Measurements from ENCODE around the gene CDH24. TPM values are rescaled to one million over a fixed set of nuclear protein-coding genes. Genes with fewer than 3 reads are reported as not detected.
A peak's percentile ranks its signal among the peaks of the same experiment; 100 is the strongest.

CDH24 gene
- total RNA-seq, 2 experiments from 2014 or later = 1.6 to 1.8 TPM

GRCh38 chr14:23052182-23052623 lies 5.1 kb downstream of the CDH24 start:
- H3K27ac Mint-ChIP-seq = no peak overlapping the region
- CTCF ChIA-PET = interaction anchor here (0.8 to 17.4 kb wide), 9 partner anchors 8 to 83 kb away, joined by 3 to 489 read pairs (median 3); partner anchors contain the start of gene AJUBA
- peaks cover 9% of the 10 kb centered on the region for H3K27me3 Mint-ChIP-seq (ENCODE audit: low read depth)
- ATAC-seq (no peak), DNase-seq (no peak)
- H3K36me3 Mint-ChIP-seq (ENCODE audit: low read depth) = no peaks in the 10 kb centered on the region
- peaks cover 12% of the 10 kb centered on the region for H3K4me1 Mint-ChIP-seq (ENCODE audit: low read depth)
- POLR2A ChIA-PET = interaction anchor here (0.6 to 1.1 kb wide), 2 partner anchors 9 to 69 kb away, joined by 3 read pairs; no protein-coding TSS in a partner anchor
- H3K9me3 Mint-ChIP-seq (ENCODE audit: insufficient read depth) = no peaks in the 10 kb centered on the region
- no peak overlapping the region for H3K4me3 Mint-ChIP-seq

- Mint-ChIP-seq H3K4me1 (ENCODE audit: low read depth) (peaks cover 6% of the 10 kb centered on the region), H3K27me3 (ENCODE audit: low read depth) (peaks cover 4% of the 10 kb centered on the region), H3K36me3 (ENCODE audit: low read depth) (no peaks in the 10 kb centered on the region), H3K27ac (no peak overlapping the region), H3K4me3 (no peak overlapping the region), H3K9me3 (ENCODE audit: insufficient read depth) (no peaks in the 10 kb centered on the region)
- ATAC-seq = no peak
- no peak for DNase-seq
- CTCF ChIA-PET = interaction anchor here (0.8 to 17.4 kb wide), 8 partner anchors 9 to 79 kb away, joined by 3 to 489 read pairs (median 4); partner anchors contain the start of gene AJUBA
- POLR2A ChIA-PET = interaction anchor here (0.6 to 1.1 kb wide), 2 partner anchors 9 to 69 kb away, joined by 3 read pairs; no protein-coding TSS in a partner anchor
Measured at GRCh38 chr14:23051141-23052057, 5.9 kb downstream of the CDH24 start.

GRCh38 chr14:23049011-23049410 lies 8.3 kb downstream of the CDH24 start:
- ATAC-seq (no peak), DNase-seq (no peak)
- ChIA-PET POLR2A (no interaction called here), CTCF (interaction anchor here (0.6 to 17.4 kb wide), 3 partner anchors 9 to 63 kb away, joined by 3 to 489 read pairs (median 7); partner anchors contain the start of genes AJUBA and CDH24)
- no peak overlapping the region for H3K27ac Mint-ChIP-seq
- no peak overlapping the region for H3K4me3 Mint-ChIP-seq
- H3K36me3 Mint-ChIP-seq (ENCODE audit: low read depth) = no peaks in the 10 kb centered on the region
- H3K9me3 Mint-ChIP-seq (ENCODE audit: insufficient read depth) = no peaks in the 10 kb centered on the region
- H3K4me1 Mint-ChIP-seq (ENCODE audit: low read depth) = no peaks in the 10 kb centered on the region
- H3K27me3 Mint-ChIP-seq (ENCODE audit: low read depth) = no peaks in the 10 kb centered on the region

- H3K27ac Mint-ChIP-seq = no peak overlapping the region
- DNase-seq = no peak
- ChIA-PET POLR2A (no interaction called here), CTCF (interaction anchor here (2.5 kb wide), 1 partner anchor 10 kb away, joined by 7 read pairs; the partner anchor contains the start of gene CDH24)
- no peaks in the 10 kb centered on the region for H3K9me3 Mint-ChIP-seq (ENCODE audit: insufficient read depth)
- no peaks in the 10 kb centered on the region for H3K27me3 Mint-ChIP-seq (ENCODE audit: low read depth)
- no peaks in the 10 kb centered on the region for H3K36me3 Mint-ChIP-seq (ENCODE audit: low read depth)
- no peak overlapping the region for H3K4me3 Mint-ChIP-seq
- no peak for ATAC-seq
- no peaks in the 10 kb centered on the region for H3K4me1 Mint-ChIP-seq (ENCODE audit: low read depth)
Measured at GRCh38 chr14:23047751-23048693, 9.3 kb downstream of the CDH24 start.

GRCh38 chr14:23047034-23047634 lies 10.2 kb downstream of the CDH24 start:
- Mint-ChIP-seq H3K9me3 (ENCODE audit: insufficient read depth) (no peaks in the 10 kb centered on the region), H3K4me3 (no peak overlapping the region), H3K27ac (no peak overlapping the region), H3K27me3 (ENCODE audit: low read depth) (no peaks in the 10 kb centered on the region), H3K36me3 (ENCODE audit: low read depth) (no peaks in the 10 kb centered on the region), H3K4me1 (ENCODE audit: low read depth) (no peaks in the 10 kb centered on the region)
- ATAC-seq (no peak), DNase-seq (no peak)
- CTCF ChIA-PET = interaction anchor here (0.7 to 2.5 kb wide), 5 partner anchors 11 to 78 kb away, joined by 3 to 7 read pairs (median 3); partner anchors contain the start of gene CDH24
- POLR2A ChIA-PET = no interaction called here

- Mint-ChIP-seq H3K9me3 (ENCODE audit: insufficient read depth) (no peaks in the 10 kb centered on the region), H3K36me3 (ENCODE audit: low read depth) (no peaks in the 10 kb centered on the region), H3K4me1 (ENCODE audit: low read depth) (no peaks in the 10 kb centered on the region), H3K27me3 (ENCODE audit: low read depth) (no peaks in the 10 kb centered on the region), H3K27ac (peak overlapping the region; percentile 47), H3K4me3 (no peak overlapping the region)
- no peak for DNase-seq
- no peak for ATAC-seq
- CTCF ChIA-PET = interaction anchor here (1.0 to 2.1 kb wide), 2 partner anchors 23 to 50 kb away, joined by 5 to 6 read pairs; no protein-coding TSS in a partner anchor
- POLR2A ChIA-PET = no interaction called here
Measured at GRCh38 chr14:23045419-23046357, 11.6 kb downstream of the CDH24 start.

- Mint-ChIP-seq H3K9me3 (ENCODE audit: insufficient read depth) (no peaks in the 10 kb centered on the region), H3K4me3 (no peak overlapping the region), H3K4me1 (ENCODE audit: low read depth) (no peaks in the 10 kb centered on the region), H3K36me3 (ENCODE audit: low read depth) (no peaks in the 10 kb centered on the region), H3K27ac (peak overlapping the region; percentile 25), H3K27me3 (ENCODE audit: low read depth) (no peaks in the 10 kb centered on the region)
- ChIA-PET POLR2A (no interaction called here), CTCF (no interaction called here)
- no peak for DNase-seq
- ATAC-seq = no peak
Measured at GRCh38 chr14:23044840-23045239, 12.5 kb downstream of the CDH24 start.

GRCh38 chr14:23043754-23044153 lies 13.6 kb downstream of the CDH24 start:
- Mint-ChIP-seq H3K4me3 (no peak overlapping the region), H3K9me3 (ENCODE audit: insufficient read depth) (no peaks in the 10 kb centered on the region), H3K36me3 (ENCODE audit: low read depth) (no peaks in the 10 kb centered on the region), H3K4me1 (ENCODE audit: low read depth) (no peaks in the 10 kb centered on the region), H3K27ac (no peak overlapping the region), H3K27me3 (ENCODE audit: low read depth) (no peaks in the 10 kb centered on the region)
- ChIA-PET POLR2A (no interaction called here), CTCF (interaction anchor here (0.9 to 1.2 kb wide), 2 partner anchors 14 to 57 kb away, joined by 3 to 6 read pairs; no protein-coding TSS in a partner anchor)
- ATAC-seq (no peak), DNase-seq (no peak)

GRCh38 chr14:23043145-23043544 lies 14.2 kb downstream of the CDH24 start:
- no peak overlapping the region for H3K27ac Mint-ChIP-seq
- no peak overlapping the region for H3K4me3 Mint-ChIP-seq
- DNase-seq (no peak), ATAC-seq (no peak)
- no peaks in the 10 kb centered on the region for H3K4me1 Mint-ChIP-seq (ENCODE audit: low read depth)
- POLR2A ChIA-PET = interaction anchor here (0.9 kb wide), 1 partner anchor 9 kb away, joined by 3 read pairs; no protein-coding TSS in a partner anchor
- CTCF ChIA-PET = interaction anchor here (0.9 to 1.2 kb wide), 3 partner anchors 15 to 71 kb away, joined by 3 to 6 read pairs (median 3); no protein-coding TSS in a partner anchor
- H3K36me3 Mint-ChIP-seq (ENCODE audit: low read depth) = no peaks in the 10 kb centered on the region
- H3K9me3 Mint-ChIP-seq (ENCODE audit: insufficient read depth) = no peaks in the 10 kb centered on the region
- no peaks in the 10 kb centered on the region for H3K27me3 Mint-ChIP-seq (ENCODE audit: low read depth)

All from activated CD8-positive, alpha-beta T cell treated with anti-CD3 and anti-CD28 coated beads, Interleukin-2, amount 10 ng/mL, durations not matched to agents 7 days and 5 days (primary cell).